GM21515 (cell line): Measurements from ENCODE around the gene WDR7.

ENCODE experiments used
- ATAC-seq: cut with Tn5 transposase; IDR thresholded peaks from one replicate; pipeline ENCODE4 v1.9.1; 2021; ENCODE audit not compliant: unreplicated experiment

Gene WDR7

DNA sequence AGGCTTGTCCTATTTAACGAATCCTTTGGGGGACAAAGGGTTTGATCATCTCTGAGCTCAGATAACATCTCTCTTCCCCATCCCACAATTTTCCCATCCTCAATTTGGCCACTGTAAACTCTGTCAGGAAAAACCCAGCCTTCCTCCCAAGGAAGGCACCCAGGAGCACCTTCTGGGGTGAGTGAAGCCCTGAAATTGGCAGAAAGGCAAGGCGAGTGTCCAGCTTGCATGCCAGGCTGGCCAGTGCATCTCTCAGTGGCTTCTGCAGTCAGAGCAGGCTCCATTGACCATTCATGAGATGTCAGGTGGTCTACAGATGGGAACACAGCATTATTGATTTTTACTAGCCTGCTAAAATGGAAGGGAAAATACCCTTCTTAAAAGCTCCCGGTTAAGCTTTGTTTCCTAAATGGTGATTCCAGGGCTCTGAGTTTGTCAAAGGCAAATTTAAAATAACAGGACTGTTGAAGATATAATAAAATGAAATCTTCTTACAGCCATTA, 412.5 kb downstream of the WDR7 start:
- no peak for ATAC-seq

GRCh38 chr18:57073501-57074187, 422.5 kb downstream of the WDR7 start:
- ATAC-seq: no peak

GRCh38 chr18:57075716-57076400, 424.7 kb downstream of the WDR7 start:
- ATAC-seq: no peak

- no peak for ATAC-seq
Measured at GRCh38 chr18:57077005-57077765, 426.0 kb downstream of the WDR7 start.

DNA sequence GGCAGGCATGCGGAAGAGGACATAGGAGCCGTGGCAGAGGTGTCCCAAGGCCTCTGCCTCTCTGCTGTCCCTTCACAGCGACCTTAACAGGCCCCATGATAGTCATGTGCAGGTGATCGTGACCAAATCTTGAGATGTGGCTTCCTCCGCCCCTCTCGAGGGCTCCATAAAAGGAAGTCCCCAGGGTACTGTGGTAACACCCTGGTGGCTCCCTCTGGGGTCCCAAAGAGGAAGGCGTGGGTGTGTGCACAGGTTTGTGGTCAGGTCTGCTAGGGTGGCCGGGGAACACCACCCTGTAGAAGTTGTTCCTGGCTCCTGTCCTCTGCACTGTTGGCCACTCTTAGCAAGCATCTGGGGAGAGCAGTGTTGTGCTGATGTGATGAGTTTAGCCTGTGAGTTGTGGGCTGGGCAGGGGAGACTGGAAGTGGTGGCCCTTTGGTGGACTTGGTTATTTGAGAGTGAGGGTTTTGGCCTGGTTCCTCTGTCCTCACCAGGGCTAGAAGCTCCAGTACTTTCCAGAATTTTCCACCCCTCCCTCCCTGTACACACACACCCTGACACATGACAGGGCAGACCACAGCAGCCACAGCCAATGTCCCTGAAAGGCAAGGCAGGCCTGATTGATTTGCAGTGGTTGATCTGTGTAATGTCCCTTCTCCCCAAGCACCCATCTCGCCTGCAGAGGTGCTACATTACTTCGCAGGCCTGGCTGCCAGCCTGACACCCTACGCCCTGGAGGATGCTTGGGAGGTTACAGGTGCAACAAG, 426.8 kb downstream of the WDR7 start:
- ATAC-seq: peak; percentile 94

DNA sequence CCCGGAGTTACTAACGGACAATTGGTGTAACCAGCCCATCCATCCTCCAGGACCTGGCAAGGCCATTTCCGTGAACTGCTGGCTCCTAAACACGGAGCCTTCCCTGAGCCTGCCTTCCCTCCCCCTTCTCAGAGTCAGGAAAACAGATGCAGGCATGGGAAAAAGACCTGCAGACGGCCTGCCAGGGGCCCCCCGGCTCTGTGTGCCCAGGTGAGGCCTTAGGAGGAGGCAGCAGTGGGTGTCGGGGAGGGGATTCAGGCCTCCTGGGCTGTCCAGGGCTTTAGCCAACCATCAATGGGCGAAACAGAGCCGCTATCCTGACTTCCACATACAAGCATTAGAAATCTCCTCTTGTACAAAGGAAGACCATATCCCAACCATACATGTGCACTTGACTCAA, 427.5 kb downstream of the WDR7 start:
- ATAC-seq: no peak

DNA sequence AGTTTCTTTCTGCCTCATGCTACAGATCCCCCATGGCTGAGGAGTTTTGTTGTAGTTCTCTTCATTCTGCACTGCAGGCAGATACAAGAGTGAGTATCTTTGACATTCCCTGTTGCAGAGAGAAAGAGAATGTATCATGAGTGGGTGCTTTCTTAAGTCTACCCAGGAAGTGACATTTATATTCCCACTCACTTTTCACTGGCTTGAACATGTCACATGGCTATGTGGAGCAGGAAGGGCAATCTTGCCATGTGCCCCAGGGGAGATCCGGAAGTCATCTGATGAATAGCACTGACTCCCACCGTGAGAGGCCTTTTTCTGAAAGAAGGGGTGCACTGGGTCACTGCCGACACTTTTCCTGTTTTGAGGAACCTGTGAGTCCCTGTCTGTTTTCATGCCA, 429.3 kb downstream of the WDR7 start:
- ATAC-seq: no peak

- ATAC-seq: no peak
Measured at GRCh38 chr18:57081899-57082298, 430.7 kb downstream of the WDR7 start.

- ATAC-seq: no peak
Measured at GRCh38 chr18:57083485-57083884, 432.3 kb downstream of the WDR7 start.

GRCh38 chr18:57084331-57085271, 433.4 kb downstream of the WDR7 start:
- ATAC-seq: peak; percentile 77

DNA sequence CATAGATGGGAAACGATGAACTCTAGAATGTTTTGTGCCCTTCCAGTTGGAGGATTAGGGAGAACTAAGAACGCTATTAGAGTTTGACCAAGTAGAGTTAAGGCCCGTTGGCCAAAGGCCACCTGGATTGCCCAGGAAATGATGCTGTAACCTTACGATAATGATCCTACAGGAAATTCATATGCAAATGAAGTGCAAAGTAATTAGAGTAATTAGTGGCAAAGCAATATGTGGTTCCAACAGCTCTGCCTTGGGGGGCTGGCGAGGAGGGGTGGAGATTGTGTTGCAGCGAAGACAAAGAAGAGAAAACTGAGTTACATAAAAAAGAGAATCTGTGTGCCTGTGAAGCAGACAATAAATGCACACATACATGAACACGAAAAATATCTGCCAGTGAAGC, 434.2 kb downstream of the WDR7 start:
- ATAC-seq: no peak

GRCh38 chr18:57086163-57086562, 435.0 kb downstream of the WDR7 start:
- no peak for ATAC-seq
